Dedifferentiated amniotic fluid mesenchymal stem cell (primary cell): ENCODE measurements around the gene FCHSD2.
"Not testable (repeated sequence)": the region's sequence is repeated elsewhere in the genome, so short reads cannot be mapped to it uniquely, and the experiment has no call there.

Source experiments
- DNase-seq: peaks from one replicate; pipeline ENCODE4 v3.0.0-alpha.2; 2016; ENCODE audit errors: extremely low spot score

FCHSD2 gene

GRCh38 chr11:72834905-72835304, 307.2 kb downstream of the FCHSD2 start:
- DNase-seq: no peak

GRCh38 chr11:72833811-72834493, 308.2 kb downstream of the FCHSD2 start:
- DNase-seq: no peak

GRCh38 chr11:72833083-72833733, 308.9 kb downstream of the FCHSD2 start:
- DNase-seq: no peak

GRCh38 chr11:72832301-72833082, 309.6 kb downstream of the FCHSD2 start:
- DNase-seq: no peak

- peak; percentile 71 for DNase-seq
Observed at GRCh38 chr11:72831521-72832300, 310.4 kb downstream of the FCHSD2 start.

- no peak for DNase-seq
Observed at GRCh38 chr11:72829884-72830533, 312.1 kb downstream of the FCHSD2 start.

- no peak for DNase-seq
Observed at GRCh38 chr11:72829178-72829577, 312.9 kb downstream of the FCHSD2 start.

- DNase-seq: no peak
Observed at GRCh38 chr11:72828692-72829101, 313.4 kb downstream of the FCHSD2 start.

GRCh38 chr11:72828081-72828567, 314.0 kb downstream of the FCHSD2 start:
- DNase-seq: no peak

GRCh38 chr11:72827656-72828055, 314.5 kb downstream of the FCHSD2 start:
- not testable (repeated sequence) for DNase-seq

GRCh38 chr11:72826942-72827480, 315.1 kb downstream of the FCHSD2 start:
- no peak for DNase-seq

- DNase-seq: no peak
Observed at GRCh38 chr11:72826191-72826941, 315.8 kb downstream of the FCHSD2 start.

GRCh38 chr11:72825661-72826060, 316.5 kb downstream of the FCHSD2 start:
- no peak for DNase-seq

GRCh38 chr11:72824811-72825505, 317.2 kb downstream of the FCHSD2 start:
- DNase-seq: no peak

GRCh38 chr11:72824020-72824419, 318.1 kb downstream of the FCHSD2 start:
- no peak for DNase-seq

- no peak for DNase-seq
Observed at GRCh38 chr11:72823105-72823804, 318.9 kb downstream of the FCHSD2 start.

GRCh38 chr11:72821920-72822799, 320.0 kb downstream of the FCHSD2 start:
- DNase-seq: peak; percentile 63
